ENCODE data around the gene TAF13. TPM values are rescaled to one million over a fixed set of nuclear protein-coding genes. Genes with fewer than 3 reads are reported as not detected.

TAF13 gene
- total and polyA plus RNA-seq, 4 donors, result 23.6 to 91.6 (median 78.7) TPM

- H3K4me3 ChIP-seq (ENCODE audit: low read depth, low read length), result no peak overlapping the region
- H3K27me3 ChIP-seq (ENCODE audit: control insufficient read depth, insufficient read depth, low read length), result no peaks in the 10 kb centered on the region
- DNase-seq (ENCODE audit: low read depth in 4 of 6, low spot score in 6 of 6), result peak in 1 of 6 donors; percentile 81
- 100% methylated on average over 1 of the region's 1 CpG for WGBS (ENCODE audit: insufficient coverage)
- no peak overlapping the region for H3K27ac ChIP-seq (ENCODE audit: low read depth, low read length)
- no peaks in the 10 kb centered on the region for H3K9me3 ChIP-seq (ENCODE audit: control insufficient read depth, insufficient read depth, low read length)
- H3K4me1 ChIP-seq (ENCODE audit: control insufficient read depth, insufficient read depth, low read length), result peaks cover 10% of the 10 kb centered on the region
- peaks cover 15% of the 10 kb centered on the region for H3K36me3 ChIP-seq (ENCODE audit: control insufficient read depth, insufficient read depth, low read length)
These were observed 19.1 kb upstream of the TAF13 start for GRCh38 chr1:109094871-109095270.

GRCh38 chr1:109094377-109094803 lies 18.6 kb upstream of the TAF13 start:
- no peak overlapping the region for H3K27ac ChIP-seq (ENCODE audit: low read depth, low read length)
- H3K9me3 ChIP-seq (ENCODE audit: control insufficient read depth, insufficient read depth, low read length), result no peaks in the 10 kb centered on the region
- no peak overlapping the region for H3K4me3 ChIP-seq (ENCODE audit: low read depth, low read length)
- no peaks in the 10 kb centered on the region for H3K27me3 ChIP-seq (ENCODE audit: control insufficient read depth, insufficient read depth, low read length)
- no peak for DNase-seq (ENCODE audit: low read depth in 4 of 6, low spot score in 6 of 6)
- no CpG with 5 or more reads among the region's 7 CpGs for WGBS (ENCODE audit: insufficient coverage)
- H3K36me3 ChIP-seq (ENCODE audit: control insufficient read depth, insufficient read depth, low read length), result peaks cover 15% of the 10 kb centered on the region
- peaks cover 10% of the 10 kb centered on the region for H3K4me1 ChIP-seq (ENCODE audit: control insufficient read depth, insufficient read depth, low read length)

GRCh38 chr1:109091839-109092193 lies 16.0 kb upstream of the TAF13 start:
- Histone ChIP-seq H3K27ac (ENCODE audit: low read depth, low read length) (peak overlapping the region; percentile 99), H3K36me3 (ENCODE audit: control insufficient read depth, insufficient read depth, low read length) (peaks cover 15% of the 10 kb centered on the region), H3K27me3 (ENCODE audit: control insufficient read depth, insufficient read depth, low read length) (no peaks in the 10 kb centered on the region), H3K9me3 (ENCODE audit: control insufficient read depth, insufficient read depth, low read length) (no peaks in the 10 kb centered on the region), H3K4me3 (ENCODE audit: low read depth, low read length) (peak overlapping the region; percentile 99), H3K4me1 (ENCODE audit: control insufficient read depth, insufficient read depth, low read length) (peaks cover 19% of the 10 kb centered on the region)
- no CpG with 5 or more reads among the region's 1 CpG for WGBS (ENCODE audit: insufficient coverage)
- no peak for DNase-seq (ENCODE audit: low read depth in 4 of 6, low spot score in 6 of 6)

- Histone ChIP-seq H3K27ac (ENCODE audit: low read depth, low read length) (peak overlapping the region; percentile 99), H3K4me1 (ENCODE audit: control insufficient read depth, insufficient read depth, low read length) (peaks cover 19% of the 10 kb centered on the region), H3K9me3 (ENCODE audit: control insufficient read depth, insufficient read depth, low read length) (no peaks in the 10 kb centered on the region), H3K27me3 (ENCODE audit: control insufficient read depth, insufficient read depth, low read length) (no peaks in the 10 kb centered on the region), H3K36me3 (ENCODE audit: control insufficient read depth, insufficient read depth, low read length) (peaks cover 15% of the 10 kb centered on the region), H3K4me3 (ENCODE audit: low read depth, low read length) (peak overlapping the region; percentile 99)
- 16% methylated on average over 5 of the region's 13 CpGs for WGBS (ENCODE audit: insufficient coverage)
- DNase-seq (ENCODE audit: low read depth in 4 of 6, low spot score in 6 of 6), result no peak
These were observed 15.5 kb upstream of the TAF13 start for GRCh38 chr1:109091078-109091838.

DNA sequence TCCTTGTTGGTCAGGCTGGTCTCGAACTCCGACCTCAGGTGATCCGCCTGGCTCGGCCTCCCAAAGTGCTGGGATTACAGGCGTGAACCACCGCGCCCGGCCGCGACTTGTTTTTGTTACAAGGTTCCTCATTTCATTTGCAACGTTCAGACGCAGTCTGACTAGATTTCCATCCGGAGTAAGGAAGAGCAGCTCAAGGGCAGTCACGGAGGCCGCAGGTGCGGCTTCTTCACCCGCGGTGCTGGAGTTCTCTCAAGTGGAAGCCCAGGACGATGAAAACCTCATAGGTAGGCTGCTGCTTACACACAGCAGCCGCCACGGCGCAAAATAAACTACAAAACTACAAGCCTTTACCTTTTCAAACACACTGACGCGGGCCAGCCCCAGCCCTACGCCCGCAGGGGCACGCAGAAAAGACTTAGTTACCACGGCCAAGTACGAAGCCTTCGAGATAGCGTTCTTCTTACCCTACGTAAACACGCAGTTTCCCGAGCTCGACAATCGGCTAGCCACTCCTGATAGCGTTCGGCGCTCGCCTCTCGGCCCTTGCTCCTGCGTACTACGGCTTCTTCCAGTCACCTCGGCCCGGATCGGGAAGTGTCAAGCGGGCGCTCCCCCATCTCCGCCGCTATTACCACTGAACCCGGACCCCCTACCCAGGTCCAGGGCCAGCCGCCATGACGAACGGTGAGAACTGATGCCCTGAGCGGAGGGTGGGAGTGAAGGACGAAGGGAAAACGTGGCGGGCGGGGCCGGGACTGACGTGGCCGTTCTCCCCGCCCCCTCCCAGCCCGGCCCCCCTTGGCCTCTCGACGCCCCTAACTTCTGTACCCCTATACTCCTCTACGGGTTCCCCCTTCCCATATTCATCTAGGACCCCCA lies 14.6 kb upstream of the TAF13 start, which contains the start of gene TMEM167B:
Gene TMEM167B, plus strand, starts transcription at position 569 of the 882 bp plus-strand sequence. Its CDS starts 109 bp downstream, at position 678.
- peaks cover 15% of the 10 kb centered on the region for H3K36me3 ChIP-seq (ENCODE audit: control insufficient read depth, insufficient read depth, low read length)
- peaks cover 19% of the 10 kb centered on the region for H3K4me1 ChIP-seq (ENCODE audit: control insufficient read depth, insufficient read depth, low read length)
- peak in 5 of 6 donors; percentile 86 to 98 (median 88) for DNase-seq (ENCODE audit: low read depth in 4 of 6, low spot score in 6 of 6)
- H3K9me3 ChIP-seq (ENCODE audit: control insufficient read depth, insufficient read depth, low read length), result no peaks in the 10 kb centered on the region
- no peaks in the 10 kb centered on the region for H3K27me3 ChIP-seq (ENCODE audit: control insufficient read depth, insufficient read depth, low read length)
- H3K27ac ChIP-seq (ENCODE audit: low read depth, low read length), result peak within 1 kb of the TSS; percentile 99
- WGBS (ENCODE audit: insufficient coverage), result 12% methylated on average over 51 of the region's 67 CpGs
- peak within 1 kb of the TSS; percentile 99 for H3K4me3 ChIP-seq (ENCODE audit: low read depth, low read length)

GRCh38 chr1:109089242-109090015 lies 13.6 kb upstream of the TAF13 start:
- peak overlapping the region; percentile 99 for H3K27ac ChIP-seq (ENCODE audit: low read depth, low read length)
- peak overlapping the region; percentile 99 for H3K4me3 ChIP-seq (ENCODE audit: low read depth, low read length)
- 75% methylated on average over 19 of the region's 31 CpGs for WGBS (ENCODE audit: insufficient coverage)

GRCh38 chr1:109084563-109085517 lies 9.0 kb upstream of the TAF13 start:
- Histone ChIP-seq H3K4me3 (ENCODE audit: low read depth, low read length) (no peak overlapping the region), H3K27me3 (ENCODE audit: control insufficient read depth, insufficient read depth, low read length) (no peaks in the 10 kb centered on the region), H3K27ac (ENCODE audit: low read depth, low read length) (peak overlapping the region; percentile 91), H3K36me3 (ENCODE audit: control insufficient read depth, insufficient read depth, low read length) (no peaks in the 10 kb centered on the region), H3K9me3 (ENCODE audit: control insufficient read depth, insufficient read depth, low read length) (no peaks in the 10 kb centered on the region), H3K4me1 (ENCODE audit: control insufficient read depth, insufficient read depth, low read length) (peaks cover 28% of the 10 kb centered on the region)
- 62% methylated on average over 9 of the region's 13 CpGs for whole genome bisulfite sequencing (ENCODE audit: insufficient coverage)
- DNase-seq (ENCODE audit: low read depth in 4 of 6, low spot score in 6 of 6), result no peak

More at GRCh38 chr1:109089242-109090015, 13.6 kb upstream of the TAF13 start:
- peaks cover 14% of the 10 kb centered on the region for H3K36me3 ChIP-seq (ENCODE audit: control insufficient read depth, insufficient read depth, low read length)
- no peaks in the 10 kb centered on the region for H3K9me3 ChIP-seq (ENCODE audit: control insufficient read depth, insufficient read depth, low read length)
- H3K4me1 ChIP-seq (ENCODE audit: control insufficient read depth, insufficient read depth, low read length), result peaks cover 27% of the 10 kb centered on the region
- no peaks in the 10 kb centered on the region for H3K27me3 ChIP-seq (ENCODE audit: control insufficient read depth, insufficient read depth, low read length)
- peak in 3 of 6 donors; percentile 58 to 98 (median 90) for DNase-seq (ENCODE audit: low read depth in 4 of 6, low spot score in 6 of 6)

DNA sequence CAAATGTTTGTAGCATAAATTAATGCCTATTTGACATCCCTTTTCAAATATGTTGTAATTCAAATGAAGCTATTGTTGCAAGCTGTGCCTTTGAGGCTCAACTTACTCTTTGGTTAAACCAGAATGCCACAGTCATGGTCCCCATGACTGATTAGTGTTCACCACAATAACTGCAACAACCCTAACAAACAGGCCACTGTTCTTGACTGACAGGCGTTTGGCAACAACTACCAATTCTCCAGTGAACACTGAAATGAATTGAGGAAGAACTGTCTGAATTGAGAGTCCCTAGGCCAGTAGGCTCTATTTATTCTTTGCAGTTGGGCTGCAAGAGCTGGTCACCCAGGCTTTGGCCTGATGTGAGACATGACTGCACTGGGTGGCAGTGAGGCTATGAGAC lies 8.1 kb upstream of the TAF13 start:
- H3K27me3 ChIP-seq (ENCODE audit: control insufficient read depth, insufficient read depth, low read length), result no peaks in the 10 kb centered on the region
- no peak overlapping the region for H3K4me3 ChIP-seq (ENCODE audit: low read depth, low read length)
- peaks cover 19% of the 10 kb centered on the region for H3K4me1 ChIP-seq (ENCODE audit: control insufficient read depth, insufficient read depth, low read length)
- peak overlapping the region; percentile 91 for H3K27ac ChIP-seq (ENCODE audit: low read depth, low read length)
- H3K36me3 ChIP-seq (ENCODE audit: control insufficient read depth, insufficient read depth, low read length), result no peaks in the 10 kb centered on the region
- WGBS (ENCODE audit: insufficient coverage), result no CpG with 5 or more reads among the region's 1 CpG
- no peaks in the 10 kb centered on the region for H3K9me3 ChIP-seq (ENCODE audit: control insufficient read depth, insufficient read depth, low read length)
- DNase-seq (ENCODE audit: low read depth in 4 of 6, low spot score in 6 of 6), result peak in 5 of 6 donors; percentile 64 to 94 (median 77)

Data from spinal cord (tissue), 10 donors.